Stomach (tissue), 4 donors: ENCODE measurements around the gene CHTF8.

Experiments
- POLR2A ChIP-seq, 4 donors: fragments of 450-650 bp; IDR thresholded peaks; one replicate each; pipeline ENCODE4 v1.6.1; 2016; ENCODE audit warnings: antibody characterized with exemption in 4 of 4, control low read depth in 2 of 4, mild to moderate bottlenecking in 1 of 4, moderate library complexity in 1 of 4
- POLR2AphosphoS5 ChIP-seq, 3 donors: sonication (generic); formaldehyde crosslinking; IDR thresholded peaks; one replicate each; pipeline ENCODE4 v1.6.1; 2016; ENCODE audit warnings: antibody characterized with exemption in 3 of 3
- TF ChIP-seq, protein P1 (sequence below), 7 experiments: fragments of 450-650 bp in 4 of 7; fragments of 200-600 bp in 3 of 7; sonication (generic) in 3 of 7; IDR thresholded peaks; one replicate each; pipeline ENCODE4 v1.5.1; 2016 to 2019; ENCODE audit warnings: antibody characterized with exemption in 7 of 7, control low read depth in 2 of 7, mild to moderate bottlenecking in 1 of 7

DNA sequence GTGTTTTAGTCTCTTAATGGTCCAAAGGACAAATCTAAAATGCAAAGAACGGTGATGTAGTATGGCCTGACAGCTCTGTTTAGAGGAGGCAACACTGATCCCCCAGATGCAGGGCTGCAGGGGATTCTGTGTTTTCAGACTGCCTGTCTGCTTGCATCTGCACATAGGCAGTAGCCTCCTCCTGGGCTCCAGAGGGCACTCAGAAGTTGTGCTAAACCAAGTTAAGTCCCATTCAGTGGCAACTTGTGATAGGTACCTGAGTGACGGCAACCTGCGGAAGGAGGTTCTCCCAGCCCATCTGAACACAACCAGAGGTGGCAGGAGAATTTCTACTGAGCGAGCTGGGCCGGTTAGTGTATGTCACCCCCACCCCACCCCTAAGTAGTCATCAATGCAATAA, 17.0 kb downstream of the CHTF8 start:
- TF ChIP-seq, protein P1, sequence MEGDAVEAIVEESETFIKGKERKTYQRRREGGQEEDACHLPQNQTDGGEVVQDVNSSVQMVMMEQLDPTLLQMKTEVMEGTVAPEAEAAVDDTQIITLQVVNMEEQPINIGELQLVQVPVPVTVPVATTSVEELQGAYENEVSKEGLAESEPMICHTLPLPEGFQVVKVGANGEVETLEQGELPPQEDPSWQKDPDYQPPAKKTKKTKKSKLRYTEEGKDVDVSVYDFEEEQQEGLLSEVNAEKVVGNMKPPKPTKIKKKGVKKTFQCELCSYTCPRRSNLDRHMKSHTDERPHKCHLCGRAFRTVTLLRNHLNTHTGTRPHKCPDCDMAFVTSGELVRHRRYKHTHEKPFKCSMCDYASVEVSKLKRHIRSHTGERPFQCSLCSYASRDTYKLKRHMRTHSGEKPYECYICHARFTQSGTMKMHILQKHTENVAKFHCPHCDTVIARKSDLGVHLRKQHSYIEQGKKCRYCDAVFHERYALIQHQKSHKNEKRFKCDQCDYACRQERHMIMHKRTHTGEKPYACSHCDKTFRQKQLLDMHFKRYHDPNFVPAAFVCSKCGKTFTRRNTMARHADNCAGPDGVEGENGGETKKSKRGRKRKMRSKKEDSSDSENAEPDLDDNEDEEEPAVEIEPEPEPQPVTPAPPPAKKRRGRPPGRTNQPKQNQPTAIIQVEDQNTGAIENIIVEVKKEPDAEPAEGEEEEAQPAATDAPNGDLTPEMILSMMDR (IDR thresholded peaks at IDR 0.05), result no peak
- no peak for TF ChIP-seq POLR2A (IDR thresholded peaks at IDR 0.05)
- no peak for TF ChIP-seq POLR2AphosphoS5 (IDR thresholded peaks at IDR 0.05)
